WTC11 (cell line): Measurements from ENCODE around the gene EYS. TPM values are rescaled to one million over a fixed set of nuclear protein-coding genes. Genes with fewer than 3 reads are reported as not detected.

Experiments used
- ATAC-seq: fragments of 200-7000 bp; cut with Tn5 transposase; 2 replicates; pipeline ENCODE4 v1.10.0; 2021; ENCODE audit warnings: mild to moderate bottlenecking, moderate library complexity
- CTCF ChIA-PET: fragments of 300-600 bp; sonication (Branson Sonifier 250); formaldehyde crosslinking; loops from one replicate; lab custom pipeline; 2021; ENCODE audit warnings: antibody characterized with exemption; lab: Charles Lee
- POLR2A ChIA-PET: fragments of 350-600 bp; sonication (Branson Sonifier 250); formaldehyde crosslinking; loops from one replicate; lab custom pipeline; 2021; ENCODE audit warnings: antibody characterized with exemption; lab: Charles Lee
- DNase-seq: peaks from one replicate; pipeline ENCODE4 v3.0.0; 2021; ENCODE audit warnings: low spot score
- H3K27ac Mint-ChIP-seq: 2 replicates; pipeline ENCODE4 v1.8.0; 2021; ENCODE audit warnings: mixed read lengths
- H3K27me3 Mint-ChIP-seq: 2 replicates; pipeline ENCODE4 v1.8.0; 2021; ENCODE audit warnings: low read depth, mild to moderate bottlenecking, moderate library complexity, mixed read lengths
- H3K36me3 Mint-ChIP-seq: 2 replicates; pipeline ENCODE4 v1.8.0; 2021; ENCODE audit warnings: mixed read lengths
- H3K4me1 Mint-ChIP-seq: 2 replicates; pipeline ENCODE4 v1.8.0; 2022; ENCODE audit warnings: mixed read lengths
- H3K4me3 Mint-ChIP-seq: 2 replicates; pipeline ENCODE4 v1.8.0; 2021; ENCODE audit warnings: mild to moderate bottlenecking, moderate library complexity, mixed read lengths
- H3K9me3 Mint-ChIP-seq: 2 replicates; pipeline ENCODE4 v1.8.0; 2021; ENCODE audit warnings: mixed read lengths
- ARID4B ChIP-seq: sonication (generic); formaldehyde crosslinking; IDR thresholded peaks from 2 replicates; pipeline ENCODE4 v1.8.0; 2023; ENCODE audit warnings: missing genetic modification reagents, mild to moderate bottlenecking, borderline replicate concordance
- ATF2 ChIP-seq: sonication (generic); formaldehyde crosslinking; IDR thresholded peaks from 2 replicates; pipeline ENCODE4 v1.8.1; 2022; ENCODE audit warnings: low read depth, missing genetic modification reagents, borderline replicate concordance
- ATF3 ChIP-seq: sonication (generic); formaldehyde crosslinking; conservative IDR thresholded peaks from 2 replicates; pipeline ENCODE4 v1.8.1; 2022; ENCODE audit warnings: mild to moderate bottlenecking, missing genetic modification reagents
- CBFB ChIP-seq: sonication (generic); formaldehyde crosslinking; IDR thresholded peaks from 2 replicates; pipeline ENCODE4 v1.8.1; 2022; ENCODE audit warnings: mild to moderate bottlenecking, low read depth, missing genetic modification reagents
- ELF4 ChIP-seq: sonication (generic); formaldehyde crosslinking; IDR thresholded peaks from 2 replicates; pipeline ENCODE4 v1.8.1; 2022; ENCODE audit warnings: low read depth, mild to moderate bottlenecking, moderate library complexity, missing genetic modification reagents
- ETV6 ChIP-seq: sonication (generic); formaldehyde crosslinking; IDR thresholded peaks from 2 replicates; pipeline ENCODE4 v1.8.1; 2022; ENCODE audit warnings: mild to moderate bottlenecking, missing genetic modification reagents
- HMGXB4 ChIP-seq: sonication (generic); formaldehyde crosslinking; IDR thresholded peaks from 2 replicates; pipeline ENCODE4 v1.8.1; 2023; ENCODE audit warnings: mild to moderate bottlenecking, moderate library complexity, missing genetic modification reagents
- IRF1 ChIP-seq: sonication (generic); formaldehyde crosslinking; IDR thresholded peaks from 2 replicates; pipeline ENCODE4 v1.8.0; 2023; ENCODE audit warnings: missing genetic modification reagents
- MXD4 ChIP-seq: fragments of 250-450 bp; sonication (Bioruptor Pico); IDR thresholded peaks from 2 replicates; pipeline ENCODE4 v1.8.0; 2021; ENCODE audit warnings: mild to moderate bottlenecking, moderate library complexity, borderline replicate concordance
- NFATC4 ChIP-seq: fragments of 250-450 bp; sonication (Bioruptor Pico); IDR thresholded peaks from 2 replicates; pipeline ENCODE4 v1.9.0; 2021; ENCODE audit warnings: mild to moderate bottlenecking
- NFYB ChIP-seq: sonication (generic); formaldehyde crosslinking; conservative IDR thresholded peaks from 2 replicates; pipeline ENCODE4 v1.8.0; 2022; ENCODE audit warnings: low read depth, missing genetic modification reagents
- NR1H2 ChIP-seq: sonication (generic); formaldehyde crosslinking; IDR thresholded peaks from 2 replicates; pipeline ENCODE4 v1.9.0; 2021; ENCODE audit warnings: mild to moderate bottlenecking, moderate library complexity, missing genetic modification reagents
- PRRX2 ChIP-seq: fragments of 250-450 bp; sonication (Bioruptor Pico); IDR thresholded peaks from 2 replicates; pipeline ENCODE4 v1.8.0; 2021; ENCODE audit warnings: mild to moderate bottlenecking
- ZBTB43 ChIP-seq: sonication (generic); formaldehyde crosslinking; IDR thresholded peaks from 2 replicates; pipeline ENCODE4 v1.8.1; 2023; ENCODE audit warnings: mild to moderate bottlenecking, missing genetic modification reagents
- ZNF232 ChIP-seq: sonication (generic); formaldehyde crosslinking; IDR thresholded peaks from 2 replicates; pipeline ENCODE4 v1.8.0; 2022; ENCODE audit warnings: mild to moderate bottlenecking, missing genetic modification reagents
- ZNF263 ChIP-seq: sonication (generic); formaldehyde crosslinking; IDR thresholded peaks from 2 replicates; pipeline ENCODE4 v1.8.1; 2022; ENCODE audit warnings: low read depth, mild to moderate bottlenecking, moderate library complexity, missing genetic modification reagents
- ZNF512 ChIP-seq: sonication (generic); formaldehyde crosslinking; IDR thresholded peaks from 2 replicates; pipeline ENCODE4 v1.8.1; 2022; ENCODE audit warnings: missing genetic modification reagents, borderline replicate concordance
- total RNA-seq: library from RNA; stranded (reverse); gene quantifications from 3 replicates; pipeline ENCODE4 v1.2.3, GENCODE V29; 2021

The EYS gene
- total RNA-seq, 1 experiment from 2014 or later, result not detected

GRCh38 chr6:63997734-63998133, 1709.3 kb downstream of the EYS start:
- no peak for ATAC-seq
- Mint-ChIP-seq H3K27me3 (no peaks in the 10 kb centered on the region; the same call in 1 of the 2 replicates), H3K4me1 (no peaks in the 10 kb centered on the region), H3K36me3 (no peaks in the 10 kb centered on the region), H3K4me3 (no peak overlapping the region), H3K9me3 (peaks cover 8% of the 10 kb centered on the region; the same call in 1 of the 2 replicates), H3K27ac (no peak overlapping the region)
- DNase-seq, result no peak
- ChIA-PET POLR2A (no interaction called here), CTCF (no interaction called here)
- no peak for TF ChIP-seq ELF4 (CRISPR knock-in tag)
- TF ChIP-seq ARID4B (CRISPR knock-in tag), result no peak
- no peak for TF ChIP-seq ZNF512 (CRISPR knock-in tag)
- TF ChIP-seq ATF2 (CRISPR knock-in tag), result no peak
- TF ChIP-seq IRF1 (CRISPR knock-in tag), result no peak
- TF ChIP-seq NFATC4 (CRISPR knock-in tag), result no peak
- no peak for TF ChIP-seq ZNF232 (CRISPR knock-in tag)
- no peak for TF ChIP-seq ATF3 (CRISPR knock-in tag)
- TF ChIP-seq ZNF263, result no peak
- TF ChIP-seq CBFB (CRISPR knock-in tag), result no peak
- TF ChIP-seq HMGXB4 (CRISPR knock-in tag), result no peak
- TF ChIP-seq NFYB (CRISPR knock-in tag), result no peak
- no peak for TF ChIP-seq PRRX2 (CRISPR knock-in tag)
- TF ChIP-seq ZBTB43, result no peak
- TF ChIP-seq ETV6 (CRISPR knock-in tag), result no peak
- TF ChIP-seq NR1H2 (CRISPR knock-in tag), result no peak
- no peak for TF ChIP-seq MXD4 (CRISPR knock-in tag)
